LoVo (cell line): ENCODE measurements around the gene KITLG.
"Not testable (repeated sequence)": the region's sequence is repeated elsewhere in the genome, so short reads cannot be mapped to it uniquely, and the experiment has no call there.

Experiments used
- DNase-seq: peaks from one replicate; pipeline ENCODE4 v3.0.0-alpha.2; 2016; ENCODE audit warnings: low spot score

The KITLG gene

GRCh38 chr12:88539893-88540292 lies 40.4 kb downstream of the KITLG start:
- no peak for DNase-seq

GRCh38 chr12:88538697-88539096 lies 41.6 kb downstream of the KITLG start:
- no peak for DNase-seq

GRCh38 chr12:88538250-88538649 lies 42.0 kb downstream of the KITLG start:
- DNase-seq: no peak

GRCh38 chr12:88530868-88531267 lies 49.4 kb downstream of the KITLG start:
- no peak for DNase-seq

GRCh38 chr12:88529531-88530488 lies 50.5 kb downstream of the KITLG start:
- DNase-seq: no peak

- no peak for DNase-seq
Observed at GRCh38 chr12:88522961-88523360, 57.3 kb downstream of the KITLG start.

- no peak for DNase-seq
Observed at GRCh38 chr12:88520436-88520820, 59.8 kb downstream of the KITLG start.

- DNase-seq: no peak
Observed at GRCh38 chr12:88519802-88520435, 60.4 kb downstream of the KITLG start.

- no peak for DNase-seq
Observed at GRCh38 chr12:88518863-88519403, 61.3 kb downstream of the KITLG start.

GRCh38 chr12:88516811-88517210 lies 63.5 kb downstream of the KITLG start:
- DNase-seq: peak; percentile 18

- DNase-seq: no peak
Observed at GRCh38 chr12:88510843-88511242, 69.4 kb downstream of the KITLG start.

GRCh38 chr12:88509851-88510250 lies 70.4 kb downstream of the KITLG start:
- no peak for DNase-seq

- DNase-seq: no peak
Observed at GRCh38 chr12:88509347-88509746, 70.9 kb downstream of the KITLG start.

- DNase-seq: not testable (repeated sequence)
Observed at GRCh38 chr12:88507851-88508250, 72.4 kb downstream of the KITLG start.

GRCh38 chr12:88507270-88507669 lies 73.0 kb downstream of the KITLG start:
- DNase-seq: no peak

- no peak for DNase-seq
Observed at GRCh38 chr12:88505696-88506095, 74.6 kb downstream of the KITLG start.

- DNase-seq: no peak
Observed at GRCh38 chr12:88503281-88503703, 77.0 kb downstream of the KITLG start.

GRCh38 chr12:88501972-88502938 lies 78.0 kb downstream of the KITLG start:
- DNase-seq: no peak

- DNase-seq: no peak
Observed at GRCh38 chr12:88496891-88497371, 83.3 kb downstream of the KITLG start.

- no peak for DNase-seq
Observed at GRCh38 chr12:88496429-88496828, 83.8 kb downstream of the KITLG start.

- no peak for DNase-seq
Observed at GRCh38 chr12:88495031-88495430, 85.2 kb downstream of the KITLG start.

- DNase-seq: no peak
Observed at GRCh38 chr12:88494520-88494919, 85.8 kb downstream of the KITLG start.
